ENCODE measurements around the gene ESD.

The ESD gene

GRCh38 chr13:46761174-46761573, 35.8 kb downstream of the ESD start:
- TF ChIP-seq TEAD4 (IDR thresholded peaks at IDR 0.05) = no peak

DNA sequence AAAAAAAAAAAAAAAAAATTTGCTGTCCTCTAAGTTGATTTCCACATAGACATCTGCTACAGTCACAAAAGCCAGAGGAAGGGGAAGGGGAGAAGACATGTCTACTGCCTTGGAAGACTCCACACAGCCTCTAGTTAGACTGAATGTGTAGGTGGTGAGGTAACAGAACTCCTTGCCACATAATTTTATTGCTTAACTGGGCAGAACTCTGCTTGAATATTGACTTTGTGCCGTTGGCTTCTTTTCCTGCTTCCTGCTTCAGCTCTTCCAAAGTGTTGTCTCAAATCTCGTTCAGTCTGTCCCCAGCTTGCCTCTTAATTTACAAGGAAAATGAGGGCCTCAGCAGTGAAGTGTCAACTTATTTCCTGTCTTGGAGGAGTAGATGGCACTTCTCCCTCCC, 37.1 kb downstream of the ESD start:
- TF ChIP-seq, protein P1, sequence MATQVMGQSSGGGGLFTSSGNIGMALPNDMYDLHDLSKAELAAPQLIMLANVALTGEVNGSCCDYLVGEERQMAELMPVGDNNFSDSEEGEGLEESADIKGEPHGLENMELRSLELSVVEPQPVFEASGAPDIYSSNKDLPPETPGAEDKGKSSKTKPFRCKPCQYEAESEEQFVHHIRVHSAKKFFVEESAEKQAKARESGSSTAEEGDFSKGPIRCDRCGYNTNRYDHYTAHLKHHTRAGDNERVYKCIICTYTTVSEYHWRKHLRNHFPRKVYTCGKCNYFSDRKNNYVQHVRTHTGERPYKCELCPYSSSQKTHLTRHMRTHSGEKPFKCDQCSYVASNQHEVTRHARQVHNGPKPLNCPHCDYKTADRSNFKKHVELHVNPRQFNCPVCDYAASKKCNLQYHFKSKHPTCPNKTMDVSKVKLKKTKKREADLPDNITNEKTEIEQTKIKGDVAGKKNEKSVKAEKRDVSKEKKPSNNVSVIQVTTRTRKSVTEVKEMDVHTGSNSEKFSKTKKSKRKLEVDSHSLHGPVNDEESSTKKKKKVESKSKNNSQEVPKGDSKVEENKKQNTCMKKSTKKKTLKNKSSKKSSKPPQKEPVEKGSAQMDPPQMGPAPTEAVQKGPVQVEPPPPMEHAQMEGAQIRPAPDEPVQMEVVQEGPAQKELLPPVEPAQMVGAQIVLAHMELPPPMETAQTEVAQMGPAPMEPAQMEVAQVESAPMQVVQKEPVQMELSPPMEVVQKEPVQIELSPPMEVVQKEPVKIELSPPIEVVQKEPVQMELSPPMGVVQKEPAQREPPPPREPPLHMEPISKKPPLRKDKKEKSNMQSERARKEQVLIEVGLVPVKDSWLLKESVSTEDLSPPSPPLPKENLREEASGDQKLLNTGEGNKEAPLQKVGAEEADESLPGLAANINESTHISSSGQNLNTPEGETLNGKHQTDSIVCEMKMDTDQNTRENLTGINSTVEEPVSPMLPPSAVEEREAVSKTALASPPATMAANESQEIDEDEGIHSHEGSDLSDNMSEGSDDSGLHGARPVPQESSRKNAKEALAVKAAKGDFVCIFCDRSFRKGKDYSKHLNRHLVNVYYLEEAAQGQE (IDR thresholded peaks at IDR 0.05; ENCODE audit: low read depth) = no peak
- TF ChIP-seq, protein P2, sequence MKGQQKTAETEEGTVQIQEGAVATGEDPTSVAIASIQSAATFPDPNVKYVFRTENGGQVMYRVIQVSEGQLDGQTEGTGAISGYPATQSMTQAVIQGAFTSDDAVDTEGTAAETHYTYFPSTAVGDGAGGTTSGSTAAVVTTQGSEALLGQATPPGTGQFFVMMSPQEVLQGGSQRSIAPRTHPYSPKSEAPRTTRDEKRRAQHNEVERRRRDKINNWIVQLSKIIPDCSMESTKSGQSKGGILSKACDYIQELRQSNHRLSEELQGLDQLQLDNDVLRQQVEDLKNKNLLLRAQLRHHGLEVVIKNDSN (IDR thresholded peaks at IDR 0.05) = no peak

DNA sequence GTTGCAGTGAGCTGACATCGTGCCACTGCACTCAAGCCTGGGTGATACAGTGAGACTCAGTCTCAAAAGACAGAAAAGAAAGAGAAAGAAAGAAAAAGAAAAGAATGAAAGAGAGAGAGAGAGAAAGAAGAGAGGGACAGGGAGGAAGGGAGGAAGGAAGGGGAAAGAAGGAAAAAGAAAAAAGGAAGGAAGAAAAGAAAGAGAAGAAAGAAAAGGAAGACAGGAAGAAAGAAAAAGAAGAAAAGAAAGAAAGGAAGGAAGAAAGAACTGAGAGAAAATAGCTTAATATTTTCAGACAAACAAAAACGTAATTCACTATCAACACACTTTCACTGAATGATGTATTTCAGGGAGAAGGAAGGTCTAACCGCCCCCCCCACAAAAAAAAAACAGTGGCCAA, 39.3 kb downstream of the ESD start:
- TF ChIP-seq CREB1 (IDR thresholded peaks at IDR 0.05; ENCODE audit: low read depth) (no peak), CEBPB (IDR thresholded peaks at IDR 0.05) (no peak), MAX (IDR thresholded peaks at IDR 0.05) (no peak), EGR1 (IDR thresholded peaks at IDR 0.05) (no peak), ZBTB7A (IDR thresholded peaks at IDR 0.05; ENCODE audit: low read depth) (no peak), EP300 (IDR thresholded peaks at IDR 0.05; ENCODE audit: borderline replicate concordance) (no peak), NFIC (IDR thresholded peaks at IDR 0.05) (no peak)
- TF ChIP-seq, protein P2 (IDR thresholded peaks at IDR 0.05) = no peak
- TF ChIP-seq, protein P1 (IDR thresholded peaks at IDR 0.05; ENCODE audit: low read depth) = no peak

- TF ChIP-seq ZBTB7A (IDR thresholded peaks at IDR 0.05; ENCODE audit: low read depth) (no peak), EP300 (IDR thresholded peaks at IDR 0.05; ENCODE audit: borderline replicate concordance) (no peak), EGR1 (IDR thresholded peaks at IDR 0.05) (no peak), NFIC (IDR thresholded peaks at IDR 0.05) (no peak), CEBPB (IDR thresholded peaks at IDR 0.05) (no peak)
These were observed 40.0 kb downstream of the ESD start for GRCh38 chr13:46756977-46757376.

- TF ChIP-seq TCF12 (IDR thresholded peaks at IDR 0.05; ENCODE audit: low read depth) (no peak), TEAD4 (IDR thresholded peaks at IDR 0.05) (no peak), ZBTB7A (IDR thresholded peaks at IDR 0.05; ENCODE audit: low read depth) (no peak), MAX (IDR thresholded peaks at IDR 0.05) (no peak), FOXM1 (IDR thresholded peaks at IDR 0.05; ENCODE audit: borderline replicate concordance, low read depth) (no peak), NFIC (IDR thresholded peaks at IDR 0.05) (no peak), CREB1 (IDR thresholded peaks at IDR 0.05; ENCODE audit: low read depth) (no peak), CEBPB (IDR thresholded peaks at IDR 0.05) (no peak), TAF1 (IDR thresholded peaks at IDR 0.05; ENCODE audit: low read depth) (no peak), EP300 (IDR thresholded peaks at IDR 0.05; ENCODE audit: borderline replicate concordance) (no peak), RAD21 (IDR thresholded peaks at IDR 0.05; ENCODE audit: low read depth) (no peak), YY1 (IDR thresholded peaks at IDR 0.05; ENCODE audit: low read depth) (no peak)
- TF ChIP-seq, protein P1 (IDR thresholded peaks at IDR 0.05; ENCODE audit: low read depth) = no peak
- TF ChIP-seq, protein P2 (IDR thresholded peaks at IDR 0.05) = no peak
These were observed 42.1 kb downstream of the ESD start for GRCh38 chr13:46754812-46755211.

Data from Ishikawa (cell line).